ENCODE results near the gene OR5A2. TPM values are rescaled to one million over a fixed set of nuclear protein-coding genes. Genes with fewer than 3 reads are reported as not detected.

OR5A2 gene
- total and polyA plus RNA-seq, 2 experiments from 2014 or later: not detected

- no peak for TF ChIP-seq ZNF462 (CRISPR knock-in tag; IDR thresholded peaks at IDR 0.05)
- TF ChIP-seq ETS1 (IDR thresholded peaks at IDR 0.05): no peak
- no peak for TF ChIP-seq POLR2AphosphoS5 (IDR thresholded peaks at IDR 0.05; ENCODE audit: low read depth)
- no peak for TF ChIP-seq EZH2phosphoT487 (IDR thresholded peaks at IDR 0.05; ENCODE audit: unreplicated experiment)
Measured at GRCh38 chr11:59436169-59436568, 10.0 kb upstream of the OR5A2 start, which contains the start of gene OR5A1 (continued).

GRCh38 chr11:59429924-59430516 lies 3.8 kb upstream of the OR5A2 start:
- TF ChIP-seq ETS1 (IDR thresholded peaks at IDR 0.05) (no peak), CTCF (conservative IDR thresholded peaks at IDR 0.05; ENCODE audit: low read depth in 2 of 2) (peak; percentile 82 to 91)
- Mint-ChIP-seq H3K36me3 (ENCODE audit: low read depth) (no peaks in the 10 kb centered on the region), H3K4me1 (peaks cover 24% of the 10 kb centered on the region), H3K27ac (no peak overlapping the region), H3K4me3 (no peak overlapping the region), H3K27me3 (ENCODE audit: insufficient read depth, low read depth, poor library complexity) (no peaks in the 10 kb centered on the region), H3K9me3 (no peaks in the 10 kb centered on the region; the same call in 2 of the 3 replicates)
- peak; percentile 76 for ATAC-seq
- no peak overlapping the region for H3K27ac ChIP-seq (ENCODE audit: low read depth)
- no peak overlapping the region for H2AFZ ChIP-seq
- H3K27me3 ChIP-seq (ENCODE audit: insufficient read depth): no peaks in the 10 kb centered on the region
- H3K9me2 ChIP-seq (ENCODE audit: insufficient read depth): no peaks in the 10 kb centered on the region
- no peak overlapping the region for H3K4me2 ChIP-seq
- H3K79me2 ChIP-seq (replicated peaks; ENCODE audit: insufficient read depth): no peaks in the 10 kb centered on the region
- no peaks in the 10 kb centered on the region for H3K36me3 ChIP-seq (ENCODE audit: insufficient read depth)
- peaks cover 17% of the 10 kb centered on the region for H3K4me1 ChIP-seq (ENCODE audit: insufficient read depth)
- no peak overlapping the region for H3K4me3 ChIP-seq
- H3F3A ChIP-seq (replicated peaks; ENCODE audit: low read depth): no peaks in the 10 kb centered on the region
- H4K20me1 ChIP-seq (replicated peaks; ENCODE audit: insufficient read depth): no peaks in the 10 kb centered on the region
- peak; percentile 82 for DNase-seq (ENCODE audit: low spot score)

All from GM23338 (cell line).